HG02938 (cell line): ENCODE data around the gene QPRT.
"Not testable (repeated sequence)": the region's sequence is repeated elsewhere in the genome, so short reads cannot be mapped to it uniquely, and the experiment has no call there.

Experiments used
- ATAC-seq: cut with Tn5 transposase; IDR thresholded peaks from one replicate; pipeline ENCODE4 v1.9.1; 2021; ENCODE audit warnings: mild to moderate bottlenecking, moderate library complexity; ENCODE audit not compliant: unreplicated experiment

QPRT gene

DNA sequence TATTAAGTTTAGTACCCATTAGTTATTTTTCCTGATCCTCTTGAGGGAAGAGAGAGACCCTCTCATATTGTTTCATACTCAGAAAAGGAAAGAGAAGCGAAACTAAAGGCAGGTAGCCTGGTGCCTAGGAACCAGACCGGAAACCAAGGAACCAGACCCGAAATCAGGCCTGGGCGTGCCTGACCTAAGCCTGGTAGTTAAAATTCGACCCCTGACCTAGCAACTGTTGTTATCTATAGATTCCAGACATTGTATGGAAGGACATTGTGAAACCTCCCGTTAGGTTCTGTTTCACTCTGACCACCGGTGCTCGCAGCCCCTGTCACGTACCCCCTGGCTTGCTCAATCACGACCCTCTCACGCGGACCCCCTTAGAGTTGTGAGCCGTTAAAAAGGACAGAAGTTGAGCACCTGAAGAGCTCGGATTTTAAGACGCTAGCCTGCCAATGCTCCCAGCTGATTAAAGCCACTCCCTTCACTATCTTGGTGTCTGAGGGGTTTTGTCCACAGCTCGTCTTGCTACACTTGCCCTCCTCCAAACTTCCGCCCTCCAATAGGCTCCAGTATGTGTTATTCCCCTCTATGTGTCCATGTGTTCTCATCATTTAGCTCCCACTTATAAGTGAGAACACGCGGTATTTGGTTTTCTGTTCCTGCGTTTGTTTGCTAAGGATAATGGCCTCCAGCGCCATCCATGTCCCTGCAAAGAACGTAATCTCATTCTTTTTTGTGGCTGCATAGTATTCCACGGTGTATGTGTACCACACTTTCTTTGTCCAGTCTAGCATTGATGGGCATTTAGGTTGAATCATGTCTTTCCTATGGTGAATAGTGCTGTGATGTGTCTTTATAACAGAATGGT, 10.7 kb downstream of the QPRT start:
- not testable (repeated sequence) for ATAC-seq

DNA sequence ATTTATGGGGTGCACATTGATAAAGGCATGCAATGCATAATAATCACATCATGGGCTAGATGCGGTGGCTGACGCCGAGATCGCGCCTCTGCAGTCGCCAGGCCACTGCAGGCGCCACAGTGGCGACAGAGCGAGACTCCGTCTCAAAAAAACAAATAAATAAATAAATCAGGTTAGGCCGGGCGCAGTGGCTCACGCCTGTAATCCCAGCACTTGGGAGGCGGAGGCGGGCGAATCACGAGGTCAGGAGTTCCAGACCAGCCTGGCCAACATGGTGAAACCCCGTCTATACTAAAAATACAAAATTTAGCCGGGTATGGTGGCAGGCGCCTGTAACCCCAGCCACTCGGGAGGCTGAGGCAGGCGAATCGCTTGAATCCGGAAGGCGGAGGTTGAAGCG, 13.6 kb downstream of the QPRT start:
- not testable (repeated sequence) for ATAC-seq

DNA sequence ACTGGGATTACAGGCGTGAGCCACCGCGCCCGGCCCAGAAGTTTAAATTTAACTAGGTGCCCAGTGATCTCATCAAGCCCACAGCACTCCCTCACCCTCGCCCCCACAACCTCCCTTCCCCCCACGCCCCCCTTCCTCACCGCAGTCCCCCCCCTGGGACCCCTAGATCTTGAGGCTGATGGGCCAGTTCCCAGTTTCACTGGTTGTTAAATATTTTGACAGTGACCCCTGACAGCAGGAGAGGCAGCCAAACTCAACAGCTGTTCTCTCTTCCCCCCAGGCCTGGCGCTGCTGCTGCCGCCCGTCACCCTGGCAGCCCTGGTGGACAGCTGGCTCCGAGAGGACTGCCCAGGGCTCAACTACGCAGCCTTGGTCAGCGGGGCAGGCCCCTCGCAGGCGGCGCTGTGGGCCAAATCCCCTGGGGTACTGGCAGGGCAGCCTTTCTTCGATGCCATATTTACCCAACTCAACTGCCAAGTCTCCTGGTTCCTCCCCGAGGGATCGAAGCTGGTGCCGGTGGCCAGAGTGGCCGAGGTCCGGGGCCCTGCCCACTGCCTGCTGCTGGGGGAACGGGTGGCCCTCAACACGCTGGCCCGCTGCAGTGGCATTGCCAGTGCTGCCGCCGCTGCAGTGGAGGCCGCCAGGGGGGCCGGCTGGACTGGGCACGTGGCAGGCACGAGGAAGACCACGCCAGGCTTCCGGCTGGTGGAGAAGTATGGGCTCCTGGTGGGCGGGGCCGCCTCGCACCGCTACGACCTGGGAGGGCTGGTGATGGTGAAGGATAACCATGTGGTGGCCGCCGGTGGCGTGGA, 15.6 kb downstream of the QPRT start:
- ATAC-seq: no peak

DNA sequence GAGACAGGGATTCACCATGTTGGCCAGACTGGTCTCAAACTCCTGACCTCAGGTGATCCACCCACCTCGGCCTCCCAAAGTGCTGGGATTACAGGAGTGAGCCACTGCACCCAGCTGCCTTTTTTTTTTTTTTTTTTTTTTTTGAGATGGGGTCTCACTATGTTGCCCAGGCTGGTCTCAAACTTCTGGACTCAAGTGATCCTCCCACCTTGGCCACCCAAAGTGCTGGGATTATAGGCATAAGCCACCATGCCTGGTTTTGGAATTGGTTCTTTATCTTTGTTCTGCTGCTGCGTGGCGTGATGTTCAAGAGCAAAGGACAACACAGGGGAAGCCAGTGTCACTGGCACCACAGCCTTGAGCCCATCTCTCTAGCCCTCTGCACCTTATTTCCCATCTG, 16.7 kb downstream of the QPRT start:
- not testable (repeated sequence) for ATAC-seq

DNA sequence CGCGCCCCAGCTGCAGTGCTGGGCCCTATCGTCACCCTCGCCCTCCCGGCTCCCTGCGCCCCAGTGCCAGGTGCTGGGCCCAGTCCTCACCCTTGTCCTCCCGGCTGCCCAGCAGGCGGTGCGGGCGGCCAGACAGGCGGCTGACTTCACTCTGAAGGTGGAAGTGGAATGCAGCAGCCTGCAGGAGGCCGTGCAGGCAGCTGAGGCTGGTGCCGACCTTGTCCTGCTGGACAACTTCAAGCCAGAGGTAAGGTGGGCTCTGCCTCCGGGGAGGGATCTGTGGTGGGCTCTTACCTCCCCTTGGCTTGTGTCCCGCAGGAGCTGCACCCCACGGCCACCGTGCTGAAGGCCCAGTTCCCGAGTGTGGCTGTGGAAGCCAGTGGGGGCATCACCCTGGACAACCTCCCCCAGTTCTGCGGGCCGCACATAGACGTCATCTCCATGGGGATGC, 17.9 kb downstream of the QPRT start:
- ATAC-seq: no peak

DNA sequence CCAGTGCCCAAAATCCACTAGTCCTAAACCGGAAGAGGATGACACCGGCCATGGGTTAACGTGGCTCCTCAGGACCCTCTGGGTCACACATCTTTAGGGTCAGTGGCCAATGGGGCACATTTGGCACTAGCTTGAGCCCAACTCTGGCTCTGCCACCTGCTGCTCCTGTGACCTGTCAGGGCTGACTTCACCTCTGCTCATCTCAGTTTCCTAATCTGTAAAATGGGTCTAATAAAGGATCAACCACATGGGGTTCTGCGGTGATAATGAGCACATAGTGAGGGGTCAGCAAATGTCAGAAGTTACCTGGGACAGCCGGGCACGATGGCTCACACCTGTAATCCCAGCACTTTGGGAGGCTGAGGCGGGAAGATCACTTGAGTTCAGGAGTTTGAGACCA, 18.4 kb downstream of the QPRT start:
- no peak for ATAC-seq

DNA sequence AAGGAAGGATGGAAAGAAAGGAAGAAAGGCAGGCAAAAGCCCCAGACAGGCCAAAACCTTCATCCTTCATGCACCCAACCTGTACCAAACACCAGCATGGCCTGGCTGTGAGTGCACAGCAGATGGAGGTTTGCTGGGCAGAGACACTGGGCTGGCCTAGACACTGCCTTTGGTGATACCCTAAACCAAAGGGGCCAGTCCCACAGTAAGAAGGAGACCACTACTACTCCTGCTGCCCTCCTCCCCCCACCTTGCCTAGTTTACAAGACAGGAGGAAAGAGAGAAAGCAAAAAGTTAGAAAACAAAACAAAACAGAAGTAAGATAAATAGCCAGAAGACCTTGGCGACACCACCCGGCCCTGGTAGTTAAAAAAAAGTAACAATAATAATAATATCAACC, 19.1 kb downstream of the QPRT start:
- no peak for ATAC-seq

DNA sequence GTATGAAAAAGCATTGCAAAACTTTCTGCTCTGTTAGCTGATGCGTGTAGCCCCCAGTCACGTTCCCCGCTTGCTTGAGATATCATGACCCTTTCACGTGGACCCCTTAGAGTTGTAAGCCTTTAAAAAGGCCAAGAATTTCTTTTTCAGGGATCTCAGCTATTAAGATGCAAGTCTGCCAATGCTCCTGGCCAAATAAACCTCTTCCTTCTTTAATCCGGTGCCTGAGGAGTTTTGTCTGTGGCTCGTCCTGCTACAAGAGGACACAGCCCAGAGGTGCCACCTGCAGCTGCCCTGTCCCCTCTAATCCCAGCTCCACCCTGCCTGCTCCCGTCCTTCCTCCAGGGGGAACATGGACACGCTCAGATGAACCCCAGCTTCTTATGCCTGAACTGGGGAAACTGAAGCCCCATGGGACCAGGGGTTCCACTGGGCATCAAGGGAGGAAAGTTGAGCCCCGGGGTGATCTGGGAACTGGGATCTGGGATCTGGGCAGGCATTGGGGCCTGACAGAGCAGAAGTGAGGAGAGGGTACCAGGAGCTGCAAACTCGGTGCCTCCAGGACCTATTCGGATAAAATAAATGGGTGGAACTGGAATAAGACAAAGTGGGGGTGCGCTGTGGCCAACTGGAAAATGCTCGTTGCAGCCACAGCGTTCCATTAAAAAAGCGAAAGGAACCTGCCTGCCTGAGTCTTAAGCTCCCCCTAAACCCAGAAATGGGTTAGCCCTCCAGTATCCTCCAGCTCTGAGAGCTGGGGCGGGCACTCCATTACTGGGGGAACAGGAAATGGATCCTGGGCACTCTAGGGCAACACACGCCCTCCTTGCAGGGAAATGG, 19.7 kb downstream of the QPRT start:
- ATAC-seq: no peak

DNA sequence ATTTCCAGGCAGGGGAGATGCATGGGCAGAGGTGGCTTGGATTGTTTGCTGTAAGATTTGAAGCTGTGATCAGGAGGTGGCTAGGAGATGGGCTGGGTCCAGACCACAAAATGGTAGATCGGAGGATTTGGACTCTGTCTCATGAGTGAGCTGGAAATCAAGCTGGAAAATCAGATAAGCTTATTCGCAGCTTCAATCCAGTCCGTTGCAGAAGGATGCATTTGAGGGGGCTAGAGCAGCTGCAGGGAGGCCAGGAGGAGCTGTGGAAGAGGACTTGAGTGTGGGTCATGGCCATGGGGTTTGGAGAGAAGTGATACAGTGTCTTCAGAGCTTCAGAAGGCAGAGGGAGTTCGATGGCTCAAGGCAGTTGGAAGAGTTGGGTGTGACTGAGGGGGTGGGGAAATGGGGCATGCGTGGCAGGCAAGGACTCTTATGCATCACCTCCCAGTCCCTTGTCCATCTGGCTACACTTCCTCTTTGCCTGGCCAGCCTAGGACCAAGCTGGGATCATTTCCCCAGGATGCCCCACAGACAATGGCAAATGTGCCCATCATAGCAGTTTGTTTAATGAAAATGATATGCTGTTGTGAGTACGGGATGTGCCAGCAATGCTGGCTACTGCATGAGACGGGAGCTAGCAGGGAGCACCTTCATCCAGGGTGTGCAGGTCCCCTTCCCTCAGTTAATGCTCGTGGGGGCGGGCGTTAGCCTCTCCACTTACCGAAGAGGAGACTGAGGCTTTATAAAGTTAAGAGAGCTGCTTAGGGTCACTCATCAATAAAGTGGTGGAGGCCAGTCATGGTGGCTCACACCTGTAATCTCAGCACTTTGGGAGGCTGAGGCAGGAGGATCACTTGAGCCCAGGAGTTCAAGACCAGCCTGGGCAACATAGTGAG, 20.6 kb downstream of the QPRT start:
- ATAC-seq: no peak

DNA sequence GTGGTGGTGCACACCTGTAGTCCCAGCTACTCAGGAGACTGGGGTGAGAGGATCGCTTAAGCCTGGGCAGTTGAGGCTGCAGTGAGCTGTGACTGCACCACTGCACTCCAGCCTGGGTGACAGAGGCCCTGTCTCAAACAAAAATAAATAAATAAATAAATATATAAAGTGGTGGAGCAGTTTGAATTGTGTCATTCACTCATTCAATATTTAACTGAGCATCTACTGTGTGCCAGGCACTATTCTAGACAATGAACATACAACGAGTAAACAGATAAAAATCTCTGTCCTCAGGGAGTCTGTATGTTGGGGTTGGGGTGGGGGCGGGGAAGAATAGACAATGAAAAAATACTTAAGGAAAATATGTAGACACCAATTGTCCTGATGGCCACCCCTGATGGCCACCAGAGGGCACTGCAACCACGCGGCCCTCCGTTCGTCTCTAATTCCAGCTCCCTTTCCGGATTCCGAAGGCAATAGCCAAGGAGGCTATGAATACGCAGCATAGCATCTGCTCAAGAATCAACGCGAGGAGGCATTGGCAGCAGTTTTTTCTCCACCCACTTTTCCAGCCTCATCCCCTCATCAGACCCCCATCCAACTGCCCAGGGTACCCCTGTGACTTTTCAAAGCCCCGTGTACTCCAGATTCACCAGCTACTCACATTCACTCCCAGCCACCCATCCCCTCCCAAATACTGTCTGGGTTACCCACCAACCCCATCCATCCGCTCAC, 21.4 kb downstream of the QPRT start:
- ATAC-seq: no peak

DNA sequence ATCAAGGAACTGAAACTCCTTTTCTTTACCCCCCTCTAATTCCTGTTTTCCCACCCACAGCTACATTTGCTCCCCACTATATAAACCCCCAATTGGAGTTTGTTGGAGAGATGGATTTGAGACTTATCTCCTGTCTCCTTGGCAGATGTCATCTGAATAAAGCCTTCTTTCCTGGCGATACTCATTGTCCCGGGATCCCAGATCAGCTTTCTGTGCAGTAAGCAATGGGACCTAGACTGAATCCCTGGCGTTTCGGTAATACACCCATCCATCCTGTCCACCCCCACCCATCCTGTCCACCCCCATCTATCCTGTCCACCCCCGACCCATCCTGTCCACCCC, 22.2 kb downstream of the QPRT start:
- ATAC-seq: no peak

DNA sequence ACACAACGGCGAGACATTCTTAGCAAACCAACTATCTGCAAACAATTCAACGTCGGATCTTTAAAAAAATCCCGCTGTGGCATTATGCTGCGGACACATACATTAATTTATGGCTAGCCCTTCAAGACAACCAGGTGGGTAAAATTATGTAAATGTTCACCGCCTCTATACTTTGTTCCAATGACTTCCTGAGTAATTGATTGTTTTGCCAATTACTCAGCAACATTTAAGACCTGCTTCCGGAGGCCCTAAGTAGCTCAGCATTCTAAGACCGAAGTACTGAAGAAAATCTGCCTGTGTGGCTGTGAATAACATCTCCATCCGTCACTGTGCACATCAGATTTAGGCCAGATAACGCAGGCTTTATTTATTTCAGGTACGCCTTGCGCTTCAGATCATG, 23.3 kb downstream of the QPRT start:
- peak; percentile 10 for ATAC-seq

DNA sequence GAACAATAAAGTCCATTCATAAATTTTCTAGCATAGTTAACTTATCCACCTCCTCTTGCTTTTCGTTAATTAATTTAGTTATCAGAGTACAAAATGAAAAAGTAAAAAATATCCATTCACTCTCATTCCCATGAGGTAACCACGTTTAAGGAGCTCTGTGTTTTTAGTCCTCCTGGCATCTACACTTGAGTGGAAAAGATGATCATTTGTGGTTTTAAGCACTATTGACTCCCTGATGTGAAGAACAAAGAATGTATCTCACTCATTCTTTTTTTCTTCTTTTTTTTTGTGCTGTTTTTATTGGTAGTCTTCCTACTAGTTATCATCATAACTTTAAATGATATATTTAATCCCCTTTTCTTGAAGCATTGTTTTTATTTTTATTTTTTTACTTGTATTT, 26.1 kb downstream of the QPRT start:
- ATAC-seq: no peak

DNA sequence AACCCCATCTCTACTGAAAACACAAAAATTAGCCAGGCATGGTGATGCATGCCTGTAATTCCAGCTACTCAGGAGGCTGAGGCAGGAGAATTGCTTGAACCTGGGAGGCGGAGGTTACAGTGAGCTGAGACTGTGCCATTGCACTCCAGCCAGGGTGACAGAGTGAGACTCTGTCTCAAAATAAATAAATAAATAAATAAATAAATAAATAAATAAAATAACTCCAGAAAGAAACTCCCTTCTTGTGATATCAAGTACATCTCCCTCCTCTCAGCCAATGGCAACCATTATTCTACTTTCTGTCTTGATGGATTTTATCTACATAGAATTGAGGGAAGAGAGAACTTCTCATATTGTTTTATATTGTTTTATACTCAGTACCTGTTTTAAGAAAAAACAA, 28.2 kb downstream of the QPRT start:
- not testable (repeated sequence) for ATAC-seq

DNA sequence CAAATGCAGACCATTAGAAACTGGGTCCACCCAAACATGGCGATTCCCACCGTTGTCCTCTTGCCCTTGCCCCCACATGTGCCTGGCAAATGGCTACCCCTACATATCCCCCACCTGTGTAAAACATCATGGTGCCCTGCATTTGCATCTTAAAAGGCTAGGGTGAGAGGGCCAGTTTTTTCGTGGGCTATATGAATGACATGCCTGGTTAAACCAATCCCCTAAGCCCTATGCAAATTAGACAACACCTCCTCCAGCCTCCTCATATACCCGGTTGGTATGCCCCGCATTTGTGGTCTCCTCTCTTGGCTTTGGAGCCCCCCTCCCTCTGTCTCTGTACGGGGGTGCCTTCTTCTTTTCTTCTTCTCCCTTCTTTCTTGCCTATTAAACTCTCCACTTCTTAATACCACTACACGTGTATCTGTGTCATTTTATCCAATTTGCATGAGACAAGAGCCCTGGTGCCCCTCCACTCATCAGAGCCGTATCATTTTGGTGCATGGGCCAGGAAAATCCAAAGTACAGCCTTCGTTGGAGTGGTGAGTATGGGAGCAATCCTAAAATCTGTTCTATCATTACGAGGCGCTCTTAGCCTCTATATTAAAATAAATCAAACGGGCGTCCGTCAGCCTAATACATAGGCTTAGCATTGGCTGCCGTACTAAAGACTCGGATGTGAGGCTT, 30.1 kb downstream of the QPRT start:
- ATAC-seq: no peak

DNA sequence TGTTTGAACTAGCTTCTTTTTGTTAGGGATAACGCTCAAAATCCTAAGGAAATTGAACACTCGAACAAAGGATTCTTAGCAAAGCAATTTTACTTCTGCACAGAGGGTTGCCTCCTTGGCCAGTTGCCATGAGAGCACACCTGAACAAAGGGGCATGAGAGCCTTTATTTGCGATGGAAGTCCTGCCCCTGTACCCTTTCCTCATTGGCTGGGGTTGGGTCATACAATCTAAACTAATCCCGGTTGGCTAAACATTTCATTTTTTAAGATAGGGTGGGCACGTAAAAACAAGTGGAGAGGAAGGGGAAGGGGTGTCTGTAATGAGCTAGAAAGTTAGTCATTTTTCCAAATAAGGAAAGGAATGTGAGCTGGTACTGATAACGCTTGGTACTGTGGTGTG, 30.7 kb downstream of the QPRT start:
- not testable (repeated sequence) for ATAC-seq

DNA sequence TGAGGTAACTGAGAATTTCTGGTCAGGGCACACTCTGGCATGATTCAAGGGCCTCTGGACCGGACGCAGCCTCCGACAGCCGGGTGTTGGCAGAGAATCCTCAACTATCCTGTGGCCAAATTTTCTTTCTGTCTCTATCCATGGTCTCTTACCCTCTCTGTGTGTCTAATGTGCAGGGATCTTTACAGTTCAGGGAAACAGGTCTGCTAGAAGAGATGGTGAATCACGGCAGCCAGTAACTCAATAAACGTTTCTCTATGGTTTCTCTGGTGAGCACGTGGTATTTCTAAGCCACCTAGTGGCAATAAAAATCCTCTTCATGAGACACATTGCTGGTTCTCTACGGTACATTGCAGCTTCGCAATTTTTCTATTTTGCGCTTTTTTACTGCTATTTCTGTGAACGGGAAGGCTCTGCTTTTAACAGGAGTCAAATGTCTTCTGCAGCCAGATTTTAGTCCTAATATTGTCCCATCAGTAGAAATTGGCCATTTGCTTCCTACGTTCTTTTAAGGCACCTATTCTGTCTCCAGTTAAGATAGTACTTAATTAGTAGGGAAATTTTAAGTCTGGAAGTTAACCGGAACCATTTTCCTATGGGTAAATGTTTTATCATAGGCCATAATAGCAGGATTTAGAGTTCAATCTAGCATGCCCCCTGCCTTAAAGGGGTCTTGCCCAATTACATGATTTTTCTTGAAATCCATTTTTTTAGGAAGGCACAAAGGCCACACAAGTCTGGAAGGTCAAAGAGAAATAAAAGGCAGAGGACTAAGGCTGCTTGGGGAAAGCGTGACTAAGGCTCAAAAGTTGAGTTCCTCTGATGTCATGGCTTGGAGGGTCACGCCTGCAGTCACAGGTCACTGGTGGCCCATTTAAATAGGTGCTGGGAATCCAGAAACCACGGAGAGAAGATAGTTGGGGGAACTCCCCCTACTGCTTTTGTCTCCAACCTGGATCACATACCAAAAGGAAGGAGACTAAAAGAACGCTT, 31.5 kb downstream of the QPRT start:
- ATAC-seq: no peak

DNA sequence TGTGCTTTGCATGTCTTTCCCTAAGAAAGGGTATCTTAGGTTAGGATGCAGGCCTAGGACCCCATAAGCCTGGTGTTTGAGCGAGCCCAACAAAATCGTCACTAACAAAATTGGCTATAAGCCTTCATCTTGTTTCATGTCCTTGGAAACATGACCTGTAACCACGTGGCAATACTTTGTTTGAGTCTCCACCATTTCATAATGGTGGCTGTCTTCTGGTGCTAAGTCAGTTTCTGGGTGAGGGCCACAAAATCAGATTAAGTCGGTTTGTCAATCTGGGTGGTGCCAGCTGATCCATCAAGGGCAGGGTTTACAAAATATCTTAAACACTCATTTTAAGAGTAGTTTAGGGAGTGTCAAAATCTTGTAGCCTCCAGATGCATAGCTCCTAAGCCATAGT, 33.8 kb downstream of the QPRT start:
- no peak for ATAC-seq
